T-helper 1 cell treated with Interleukin-12 subunit alpha and Interleukin-12 subunit beta and Interleukin-4 antibody, amounts not matched to agents 30 μg/mL and 1 μg/mL, for 36 hours (primary cell): Measurements from ENCODE around the gene FBXO41.

Experiments
- H3K27ac Mint-ChIP-seq: one replicate; pipeline ENCODE4 v1.8.0; 2021; ENCODE audit warnings: mild to moderate bottlenecking, mixed read lengths
- H3K27me3 Mint-ChIP-seq: one replicate; pipeline ENCODE4 v1.8.0; 2021; ENCODE audit warnings: low read depth, mixed read lengths
- H3K36me3 Mint-ChIP-seq: one replicate; pipeline ENCODE4 v1.8.0; 2021; ENCODE audit warnings: low read depth, mixed read lengths
- H3K4me1 Mint-ChIP-seq: one replicate; pipeline ENCODE4 v1.8.0; 2021; ENCODE audit warnings: low read depth, mixed read lengths
- H3K4me3 Mint-ChIP-seq: one replicate; pipeline ENCODE4 v1.8.0; 2021; ENCODE audit warnings: mild to moderate bottlenecking, moderate library complexity, mixed read lengths
- H3K9me3 Mint-ChIP-seq: one replicate; pipeline ENCODE4 v1.8.0; 2021; ENCODE audit warnings: mixed read lengths

FBXO41 gene

DNA sequence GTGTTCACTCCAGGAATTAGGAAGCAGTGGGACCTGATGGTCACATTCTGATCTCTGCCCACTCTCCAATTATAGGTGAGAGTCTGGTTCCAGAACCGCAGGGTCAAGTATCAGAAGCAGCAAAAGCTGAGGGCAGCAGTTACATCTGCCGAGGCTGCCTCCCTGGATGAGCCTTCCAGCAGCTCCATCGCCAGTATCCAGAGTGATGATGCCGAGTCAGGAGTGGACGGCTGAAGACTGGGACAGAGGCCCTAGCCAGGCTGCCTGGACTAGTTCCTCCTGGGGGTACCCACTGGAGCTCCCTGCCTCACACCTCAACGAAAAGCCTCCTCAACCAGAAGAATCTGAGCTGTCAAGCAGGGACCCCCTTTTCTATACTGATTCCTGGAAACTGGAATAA is 73.6 kb downstream of the FBXO41 start:
- no peaks in the 10 kb centered on the region for H3K9me3 Mint-ChIP-seq
- H3K4me3 Mint-ChIP-seq = no peak overlapping the region
- H3K36me3 Mint-ChIP-seq = no peaks in the 10 kb centered on the region

DNA sequence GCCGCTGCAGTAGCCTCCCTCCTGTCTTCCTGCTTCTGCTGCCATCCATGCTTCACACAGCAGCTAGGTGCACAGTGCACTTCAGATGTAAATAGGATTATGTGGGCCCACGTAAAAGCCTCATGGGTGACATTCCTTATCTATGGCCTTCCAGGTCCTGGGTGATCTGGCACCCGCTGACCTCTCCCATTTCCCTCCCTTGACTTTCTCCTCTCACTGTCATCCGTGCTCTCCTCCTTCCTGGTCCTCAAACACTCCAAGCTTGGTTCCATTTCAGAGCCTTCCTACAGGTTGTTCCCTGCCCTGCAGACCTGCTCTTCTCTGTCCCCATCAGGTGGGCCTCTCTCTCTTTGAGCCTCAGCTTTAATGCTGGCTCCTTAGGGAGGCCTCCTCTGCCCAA is 74.3 kb downstream of the FBXO41 start:
- H3K9me3 Mint-ChIP-seq = no peaks in the 10 kb centered on the region
- peaks cover 23% of the 10 kb centered on the region for H3K27me3 Mint-ChIP-seq
- no peak overlapping the region for H3K4me3 Mint-ChIP-seq
- H3K27ac Mint-ChIP-seq = no peak overlapping the region
- H3K36me3 Mint-ChIP-seq = no peaks in the 10 kb centered on the region
- peaks cover 12% of the 10 kb centered on the region for H3K4me1 Mint-ChIP-seq

More for the DNA sequence above, 73.6 kb downstream of the FBXO41 start:
- H3K27ac Mint-ChIP-seq = no peak overlapping the region
- H3K4me1 Mint-ChIP-seq = peaks cover 19% of the 10 kb centered on the region
- H3K27me3 Mint-ChIP-seq = peaks cover 18% of the 10 kb centered on the region

DNA sequence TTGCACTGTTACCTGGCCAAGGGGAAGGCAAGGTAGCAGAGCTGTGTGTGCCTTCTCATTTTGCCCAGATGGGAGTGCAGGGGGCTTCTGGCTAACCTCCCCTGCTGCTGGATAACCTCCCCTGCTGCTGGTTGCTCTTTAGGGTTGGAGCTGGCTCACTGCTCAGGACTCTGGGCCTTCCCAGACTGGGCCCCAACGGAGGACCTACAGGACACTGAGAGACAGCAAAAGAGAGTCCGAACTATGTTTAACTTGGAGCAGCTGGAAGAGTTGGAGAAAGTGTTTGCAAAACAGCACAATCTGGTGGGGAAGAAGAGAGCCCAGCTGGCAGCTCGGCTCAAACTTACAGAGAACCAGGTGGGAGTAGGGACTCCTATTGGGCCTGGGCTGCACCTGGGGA is 76.0 kb downstream of the FBXO41 start:
- H3K27ac Mint-ChIP-seq = no peak overlapping the region
- no peaks in the 10 kb centered on the region for H3K9me3 Mint-ChIP-seq
- peaks cover 39% of the 10 kb centered on the region for H3K27me3 Mint-ChIP-seq
- peaks cover 1% of the 10 kb centered on the region for H3K4me1 Mint-ChIP-seq
- H3K36me3 Mint-ChIP-seq = no peaks in the 10 kb centered on the region
- H3K4me3 Mint-ChIP-seq = no peak overlapping the region

DNA sequence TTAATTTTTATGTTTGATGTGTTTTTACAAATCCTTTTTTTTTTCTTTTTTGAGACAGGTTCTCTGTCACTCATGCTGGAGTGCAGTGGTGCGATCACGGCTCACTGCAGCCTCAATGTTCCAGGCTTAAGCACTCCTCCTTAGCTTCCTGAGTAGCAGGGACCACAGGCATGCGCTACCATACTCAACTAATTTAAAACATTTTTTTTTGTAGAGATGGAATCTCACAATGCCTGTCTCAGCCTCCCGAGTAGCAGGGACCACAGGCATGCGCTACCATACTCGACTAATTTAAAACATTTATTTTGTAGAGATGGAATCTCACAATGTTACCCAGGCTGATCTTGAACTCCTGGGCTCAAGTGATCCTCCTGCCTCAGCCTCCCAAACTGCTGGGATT is 78.7 kb downstream of the FBXO41 start:
- Mint-ChIP-seq H3K36me3 (no peaks in the 10 kb centered on the region), H3K27ac (no peak overlapping the region), H3K9me3 (no peaks in the 10 kb centered on the region), H3K4me1 (no peaks in the 10 kb centered on the region), H3K27me3 (peaks cover 57% of the 10 kb centered on the region), H3K4me3 (no peak overlapping the region)
